Suprapubic skin (tissue), 4 donors: ENCODE data around the gene SLC38A10.

Source experiments
- CTCF ChIP-seq, 2 donors: fragments of 200-600 bp in 1 of 2; fragments of 450-650 bp in 1 of 2; sonication (generic) in 1 of 2; IDR thresholded peaks; one replicate each; pipeline ENCODE4 v1.5.1; 2016 to 2019; ENCODE audit warnings: antibody characterized with exemption in 2 of 2, mild to moderate bottlenecking in 1 of 2, moderate library complexity in 1 of 2
- EP300 ChIP-seq: sonication (generic); formaldehyde crosslinking; IDR thresholded peaks from one replicate; pipeline ENCODE4 v1.6.1; 2017; ENCODE audit warnings: antibody characterized with exemption
- POLR2A ChIP-seq, 2 donors: fragments of 450-650 bp; IDR thresholded peaks; one replicate each; pipeline ENCODE4 v1.6.1; 2017; ENCODE audit warnings: antibody characterized with exemption in 2 of 2, mild to moderate bottlenecking in 2 of 2, moderate library complexity in 2 of 2
- POLR2AphosphoS5 ChIP-seq, 3 donors: sonication (generic); formaldehyde crosslinking; IDR thresholded peaks; one replicate each; pipeline ENCODE4 v1.6.1; 2017; ENCODE audit warnings: antibody characterized with exemption in 3 of 3

DNA sequence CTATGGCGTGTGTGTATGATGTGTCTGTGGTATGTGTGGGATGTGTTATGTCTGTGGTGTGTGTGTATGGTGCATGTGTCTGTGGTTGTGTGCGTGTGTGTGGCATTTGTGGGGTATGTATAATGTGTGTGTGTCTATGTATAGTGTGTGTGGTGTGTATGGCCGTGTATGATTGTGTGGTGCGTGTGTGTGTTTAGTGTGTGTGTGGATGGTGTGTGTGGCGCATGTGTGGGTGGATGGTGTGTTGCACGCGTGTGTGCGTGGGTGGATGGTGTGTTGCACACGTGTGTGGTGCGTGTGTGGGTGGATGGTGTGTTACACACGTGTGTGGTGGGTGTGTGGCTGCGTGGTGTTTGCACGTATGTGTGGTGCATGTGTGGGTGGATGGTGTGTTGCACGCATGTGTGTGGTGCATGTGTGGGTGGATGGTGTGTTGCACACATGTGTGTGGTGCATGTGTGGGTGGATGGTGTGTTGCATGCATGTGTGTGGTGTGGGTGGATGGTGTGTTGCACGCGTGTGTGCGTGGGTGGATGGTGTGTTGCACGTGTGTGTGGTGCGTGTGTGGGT is 5.6 kb upstream of the SLC38A10 start:
- TF ChIP-seq CTCF (IDR thresholded peaks at IDR 0.05) (no peak), POLR2A (IDR thresholded peaks at IDR 0.05) (no peak), POLR2AphosphoS5 (IDR thresholded peaks at IDR 0.05) (no peak), EP300 (no peak)
